ENCODE results near the gene DGKD. TPM values are rescaled to one million over a fixed set of nuclear protein-coding genes. Genes with fewer than 3 reads are reported as not detected.

DGKD gene
- total RNA-seq, 1 donor from 2014 or later: 17.7 TPM

- H3K79me2 ChIP-seq (ENCODE audit: insufficient read depth, low read length): no peaks in the 10 kb centered on the region
- H3K9me3 ChIP-seq (ENCODE audit: insufficient read depth, low read depth, low read length): no peaks in the 10 kb centered on the region
- Mint-ChIP-seq H3K4me3 (ENCODE audit: unreplicated experiment) (no peak overlapping the region), H3K36me3 (ENCODE audit: low read depth, unreplicated experiment) (no peaks in the 10 kb centered on the region), H3K4me1 (ENCODE audit: low read depth, unreplicated experiment) (no peaks in the 10 kb centered on the region), H3K9me3 (ENCODE audit: unreplicated experiment) (no peaks in the 10 kb centered on the region), H3K27me3 (ENCODE audit: low read depth, unreplicated experiment) (peaks cover 38% of the 10 kb centered on the region), H3K27ac (ENCODE audit: unreplicated experiment) (no peak overlapping the region)
- no peak for DNase-seq (ENCODE audit: low read depth)
- H3K9ac ChIP-seq (ENCODE audit: low read length): no peak overlapping the region
- no peak for FAIRE-seq
- no peaks in the 10 kb centered on the region for H3K4me1 ChIP-seq (ENCODE audit: insufficient read depth, low read length)
- TF ChIP-seq EZH2 (IDR thresholded peaks at IDR 0.05; ENCODE audit: insufficient read depth, low read length) (no peak), CTCF (IDR thresholded peaks at IDR 0.05; ENCODE audit: insufficient read depth, low read depth, low read length) (no peak)
- no peak overlapping the region for H3K4me2 ChIP-seq (ENCODE audit: low read length)
- peaks cover 8% of the 10 kb centered on the region for H3K27me3 ChIP-seq (ENCODE audit: insufficient read depth, low read length)
- H3K36me3 ChIP-seq (ENCODE audit: insufficient read depth, low read length): no peaks in the 10 kb centered on the region
- no peak overlapping the region for H3K4me3 ChIP-seq (ENCODE audit: insufficient read depth, low read depth, low read length)
- no peak overlapping the region for H3K27ac ChIP-seq (ENCODE audit: low read depth, low read length)
- H4K20me1 ChIP-seq (ENCODE audit: insufficient read depth, low read length): no peaks in the 10 kb centered on the region
- no peak overlapping the region for H2AFZ ChIP-seq (ENCODE audit: low read depth, low read length)
These were observed 15.4 kb upstream of the DGKD start for GRCh38 chr2:233338812-233339368.

GRCh38 chr2:233339427-233339826 lies 14.9 kb upstream of the DGKD start:
- Histone ChIP-seq H3K4me1 (ENCODE audit: insufficient read depth, low read length) (no peaks in the 10 kb centered on the region), H3K4me2 (ENCODE audit: low read length) (no peak overlapping the region), H2AFZ (ENCODE audit: low read depth, low read length) (no peak overlapping the region), H3K27ac (ENCODE audit: low read depth, low read length) (no peak overlapping the region), H3K4me3 (ENCODE audit: insufficient read depth, low read depth, low read length) (no peak overlapping the region), H4K20me1 (ENCODE audit: insufficient read depth, low read length) (no peaks in the 10 kb centered on the region), H3K36me3 (ENCODE audit: insufficient read depth, low read length) (no peaks in the 10 kb centered on the region), H3K9ac (ENCODE audit: low read length) (no peak overlapping the region), H3K9me3 (ENCODE audit: insufficient read depth, low read depth, low read length) (no peaks in the 10 kb centered on the region), H3K79me2 (ENCODE audit: insufficient read depth, low read length) (no peaks in the 10 kb centered on the region), H3K27me3 (ENCODE audit: insufficient read depth, low read length) (peaks cover 8% of the 10 kb centered on the region)
- no peaks in the 10 kb centered on the region for H3K4me1 Mint-ChIP-seq (ENCODE audit: low read depth, unreplicated experiment)
- H3K27ac Mint-ChIP-seq (ENCODE audit: unreplicated experiment): no peak overlapping the region
- DNase-seq (ENCODE audit: low read depth) (no peak), FAIRE-seq (no peak)
- H3K4me3 Mint-ChIP-seq (ENCODE audit: unreplicated experiment): no peak overlapping the region
- peaks cover 32% of the 10 kb centered on the region for H3K27me3 Mint-ChIP-seq (ENCODE audit: low read depth, unreplicated experiment)
- no peak for TF ChIP-seq EZH2 (IDR thresholded peaks at IDR 0.05; ENCODE audit: insufficient read depth, low read length)
- TF ChIP-seq CTCF (IDR thresholded peaks at IDR 0.05; ENCODE audit: insufficient read depth, low read depth, low read length): no peak
- no peaks in the 10 kb centered on the region for H3K36me3 Mint-ChIP-seq (ENCODE audit: low read depth, unreplicated experiment)
- no peaks in the 10 kb centered on the region for H3K9me3 Mint-ChIP-seq (ENCODE audit: unreplicated experiment)

- no peaks in the 10 kb centered on the region for H3K9me3 Mint-ChIP-seq (ENCODE audit: unreplicated experiment)
These were observed 13.0 kb upstream of the DGKD start for GRCh38 chr2:233341296-233341695.

More at GRCh38 chr2:233341296-233341695, 13.0 kb upstream of the DGKD start:
- no peak overlapping the region for H3K27ac Mint-ChIP-seq (ENCODE audit: unreplicated experiment)
- H3K4me3 Mint-ChIP-seq (ENCODE audit: unreplicated experiment): no peak overlapping the region
- Histone ChIP-seq H3K27me3 (ENCODE audit: insufficient read depth, low read length) (peaks cover 2% of the 10 kb centered on the region), H3K4me2 (ENCODE audit: low read length) (no peak overlapping the region), H3K36me3 (ENCODE audit: insufficient read depth, low read length) (no peaks in the 10 kb centered on the region), H3K4me3 (ENCODE audit: insufficient read depth, low read depth, low read length) (no peak overlapping the region), H3K9me3 (ENCODE audit: insufficient read depth, low read depth, low read length) (no peaks in the 10 kb centered on the region), H4K20me1 (ENCODE audit: insufficient read depth, low read length) (no peaks in the 10 kb centered on the region), H3K79me2 (ENCODE audit: insufficient read depth, low read length) (no peaks in the 10 kb centered on the region), H3K4me1 (ENCODE audit: insufficient read depth, low read length) (no peaks in the 10 kb centered on the region), H2AFZ (ENCODE audit: low read depth, low read length) (no peak overlapping the region), H3K27ac (ENCODE audit: low read depth, low read length) (no peak overlapping the region), H3K9ac (ENCODE audit: low read length) (no peak overlapping the region)
- DNase-seq (ENCODE audit: low read depth) (no peak), FAIRE-seq (no peak)
- peaks cover 22% of the 10 kb centered on the region for H3K27me3 Mint-ChIP-seq (ENCODE audit: low read depth, unreplicated experiment)
- no peaks in the 10 kb centered on the region for H3K36me3 Mint-ChIP-seq (ENCODE audit: low read depth, unreplicated experiment)
- TF ChIP-seq CTCF (IDR thresholded peaks at IDR 0.05; ENCODE audit: insufficient read depth, low read depth, low read length): no peak
- no peak for TF ChIP-seq EZH2 (IDR thresholded peaks at IDR 0.05; ENCODE audit: insufficient read depth, low read length)
- H3K4me1 Mint-ChIP-seq (ENCODE audit: low read depth, unreplicated experiment): no peaks in the 10 kb centered on the region
